ENCODE data around the gene ADCY1.

ADCY1 gene

GRCh38 chr7:45652630-45653029 lies 78.5 kb downstream of the ADCY1 start:
- no peak for DNase-seq (ENCODE audit: low read depth)
- TF ChIP-seq, protein P1, sequence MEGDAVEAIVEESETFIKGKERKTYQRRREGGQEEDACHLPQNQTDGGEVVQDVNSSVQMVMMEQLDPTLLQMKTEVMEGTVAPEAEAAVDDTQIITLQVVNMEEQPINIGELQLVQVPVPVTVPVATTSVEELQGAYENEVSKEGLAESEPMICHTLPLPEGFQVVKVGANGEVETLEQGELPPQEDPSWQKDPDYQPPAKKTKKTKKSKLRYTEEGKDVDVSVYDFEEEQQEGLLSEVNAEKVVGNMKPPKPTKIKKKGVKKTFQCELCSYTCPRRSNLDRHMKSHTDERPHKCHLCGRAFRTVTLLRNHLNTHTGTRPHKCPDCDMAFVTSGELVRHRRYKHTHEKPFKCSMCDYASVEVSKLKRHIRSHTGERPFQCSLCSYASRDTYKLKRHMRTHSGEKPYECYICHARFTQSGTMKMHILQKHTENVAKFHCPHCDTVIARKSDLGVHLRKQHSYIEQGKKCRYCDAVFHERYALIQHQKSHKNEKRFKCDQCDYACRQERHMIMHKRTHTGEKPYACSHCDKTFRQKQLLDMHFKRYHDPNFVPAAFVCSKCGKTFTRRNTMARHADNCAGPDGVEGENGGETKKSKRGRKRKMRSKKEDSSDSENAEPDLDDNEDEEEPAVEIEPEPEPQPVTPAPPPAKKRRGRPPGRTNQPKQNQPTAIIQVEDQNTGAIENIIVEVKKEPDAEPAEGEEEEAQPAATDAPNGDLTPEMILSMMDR (IDR thresholded peaks at IDR 0.05; ENCODE audit: control insufficient read depth, extremely low read depth, insufficient read depth): no peak

GRCh38 chr7:45653209-45653907 lies 79.2 kb downstream of the ADCY1 start:
- TF ChIP-seq, protein P1 (IDR thresholded peaks at IDR 0.05; ENCODE audit: control insufficient read depth, extremely low read depth, insufficient read depth): no peak
- no peak overlapping the region for H3K4me3 ChIP-seq (ENCODE audit: low read depth, low read length)
- no peak for DNase-seq (ENCODE audit: low read depth)

More at GRCh38 chr7:45652630-45653029, 78.5 kb downstream of the ADCY1 start:
- H3K4me3 ChIP-seq (ENCODE audit: low read depth, low read length): no peak overlapping the region

DNA sequence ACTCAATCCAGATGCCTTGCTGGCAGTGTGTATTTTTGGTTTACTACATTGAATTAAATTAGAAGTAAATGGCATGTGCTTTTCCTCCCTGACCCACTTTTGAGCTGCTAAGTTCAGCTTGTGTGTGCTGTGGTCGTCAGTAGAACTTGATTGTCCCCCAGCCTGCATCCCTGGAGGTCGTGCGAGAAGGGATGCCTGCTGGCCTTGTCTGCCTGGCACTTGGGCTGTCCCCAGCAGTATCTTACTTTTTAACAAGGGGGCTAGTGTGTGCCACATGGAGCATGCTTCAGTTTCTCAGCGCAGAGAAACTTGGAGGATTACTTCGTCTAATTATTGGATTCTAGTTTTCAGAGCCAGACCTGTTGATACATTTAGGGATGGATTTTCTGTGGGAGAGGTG lies 80.2 kb downstream of the ADCY1 start:
- H3K4me3 ChIP-seq (ENCODE audit: low read depth, low read length): no peak overlapping the region
- DNase-seq (ENCODE audit: low read depth): no peak
- TF ChIP-seq, protein P1 (IDR thresholded peaks at IDR 0.05; ENCODE audit: control insufficient read depth, extremely low read depth, insufficient read depth): no peak

GRCh38 chr7:45655539-45655938 lies 81.4 kb downstream of the ADCY1 start:
- no peak for DNase-seq (ENCODE audit: low read depth)
- TF ChIP-seq, protein P1 (IDR thresholded peaks at IDR 0.05; ENCODE audit: control insufficient read depth, extremely low read depth, insufficient read depth): no peak
- no peak overlapping the region for H3K4me3 ChIP-seq (ENCODE audit: low read depth, low read length)

DNA sequence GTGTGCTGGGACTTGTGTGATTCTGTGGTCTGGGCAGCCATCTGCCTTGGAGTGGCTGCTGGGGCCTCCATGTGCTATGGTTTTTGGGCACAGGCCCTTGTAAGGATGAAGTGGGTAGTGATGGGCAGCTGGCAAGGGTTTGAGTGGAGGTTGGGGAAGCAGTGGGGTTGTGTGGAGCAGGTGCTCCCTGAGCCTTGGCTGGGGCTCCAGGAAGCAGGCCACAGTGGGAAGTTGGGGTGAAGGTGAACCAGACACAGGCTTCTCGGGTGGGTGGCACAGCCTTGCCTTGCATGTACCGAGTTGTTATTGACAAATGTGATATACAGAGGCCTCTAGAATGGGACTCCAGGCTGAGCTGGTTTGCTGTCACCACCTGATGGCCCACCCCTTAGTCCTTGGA lies 82.3 kb downstream of the ADCY1 start:
- no peak overlapping the region for H3K4me3 ChIP-seq (ENCODE audit: low read depth, low read length)
- TF ChIP-seq, protein P1 (IDR thresholded peaks at IDR 0.05; ENCODE audit: control insufficient read depth, extremely low read depth, insufficient read depth): no peak
- no peak for DNase-seq (ENCODE audit: low read depth)

GRCh38 chr7:45657136-45657889 lies 83.1 kb downstream of the ADCY1 start:
- no peak for DNase-seq (ENCODE audit: low read depth)
- TF ChIP-seq, protein P1 (IDR thresholded peaks at IDR 0.05; ENCODE audit: control insufficient read depth, extremely low read depth, insufficient read depth): no peak
- H3K4me3 ChIP-seq (ENCODE audit: low read depth, low read length): no peak overlapping the region
